ENCODE results near the gene SIT1. TPM values are rescaled to one million over a fixed set of nuclear protein-coding genes. Genes with fewer than 3 reads are reported as not detected.

SIT1 gene
- polyA plus RNA-seq, 2 of the 4 experiments (the other 2 are of a cell fraction) = not detected

DNA sequence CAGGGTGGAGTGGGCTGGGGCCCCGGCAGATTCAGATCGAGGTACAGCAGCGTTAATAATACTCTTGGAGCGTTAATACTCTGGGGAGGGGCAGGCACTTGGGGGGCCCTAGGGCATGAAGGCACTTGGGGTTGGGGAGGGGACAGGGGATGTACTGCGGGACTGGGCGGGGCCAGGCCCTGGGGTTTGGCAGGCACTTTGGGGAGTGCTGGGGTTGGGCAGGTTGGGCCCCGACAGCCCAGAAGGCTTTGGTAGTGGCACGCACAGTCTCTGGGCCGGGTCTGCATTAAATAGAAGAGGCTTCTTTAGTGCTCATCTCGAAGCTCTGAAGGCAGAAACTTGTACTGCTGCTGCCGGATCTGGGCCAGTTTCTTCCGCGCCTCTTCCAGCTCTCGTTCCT lies 46.8 kb upstream of the SIT1 start (continued):
- no peak for TF ChIP-seq REST (IDR thresholded peaks at IDR 0.05)
- TF ChIP-seq NFE2L2 (conservative IDR thresholded peaks at IDR 0.05; ENCODE audit: low read length) = no peak
- no peak for TF ChIP-seq MAZ (IDR thresholded peaks at IDR 0.05; ENCODE audit: borderline replicate concordance, low read depth, low read length)
- TF ChIP-seq, protein P1, sequence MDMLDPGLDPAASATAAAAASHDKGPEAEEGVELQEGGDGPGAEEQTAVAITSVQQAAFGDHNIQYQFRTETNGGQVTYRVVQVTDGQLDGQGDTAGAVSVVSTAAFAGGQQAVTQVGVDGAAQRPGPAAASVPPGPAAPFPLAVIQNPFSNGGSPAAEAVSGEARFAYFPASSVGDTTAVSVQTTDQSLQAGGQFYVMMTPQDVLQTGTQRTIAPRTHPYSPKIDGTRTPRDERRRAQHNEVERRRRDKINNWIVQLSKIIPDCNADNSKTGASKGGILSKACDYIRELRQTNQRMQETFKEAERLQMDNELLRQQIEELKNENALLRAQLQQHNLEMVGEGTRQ (IDR thresholded peaks at IDR 0.05) = no peak
- TF ChIP-seq HDAC2 (IDR thresholded peaks at IDR 0.05) = no peak
- TF ChIP-seq RNF2 (IDR thresholded peaks at IDR 0.05; ENCODE audit: borderline replicate concordance, low read depth) = no peak

DNA sequence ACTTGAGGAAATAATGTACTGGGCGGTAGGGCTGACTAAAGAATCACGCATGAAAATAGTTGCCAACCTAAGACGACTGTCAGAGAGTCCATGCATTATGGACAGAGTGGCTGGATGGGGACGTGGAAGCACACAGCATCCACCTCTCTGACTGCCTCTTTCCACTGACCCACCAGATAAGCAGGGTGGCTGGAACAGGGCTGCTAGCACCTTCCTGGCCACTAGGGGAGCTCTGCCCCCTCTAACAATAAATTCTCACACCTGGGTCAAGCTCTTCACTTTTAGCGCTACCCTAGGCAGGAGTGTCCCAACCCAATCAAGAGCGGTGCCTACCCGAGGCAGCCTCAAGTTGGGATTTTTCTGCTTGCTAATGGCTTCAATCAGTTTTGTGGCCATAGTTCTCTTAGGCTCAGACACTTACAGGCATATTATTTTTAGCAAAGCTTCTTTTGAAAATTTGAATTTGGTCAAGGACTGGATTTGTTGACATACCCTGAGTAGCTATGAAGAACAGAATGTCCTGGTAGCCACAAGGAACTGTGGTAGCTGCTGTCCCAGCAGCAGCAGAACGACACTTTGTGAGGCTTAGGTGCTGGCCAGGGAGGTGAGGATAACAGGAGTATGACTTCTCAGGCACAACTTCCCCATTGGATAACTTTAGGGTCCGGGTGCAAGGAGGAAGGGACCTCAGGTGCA lies 45.9 kb upstream of the SIT1 start:
- CTCF ChIA-PET = interaction anchor here (0.6 to 32.5 kb wide), 31 partner anchors 11 to 327 kb away, joined by 3 to 758 read pairs (median 4); partner anchors contain the start of genes ARHGEF39, CA9, CCDC107 and CREB3

More for the DNA sequence above, 45.9 kb upstream of the SIT1 start:
- Histone ChIP-seq H3K9me3 (no peaks in the 10 kb centered on the region), H3K4me3 (no peak overlapping the region), H3K4me1 (peaks cover 16% of the 10 kb centered on the region), H3K4me2 (0 out of 3 replicates have a peak overlapping the region, but pooled peaks have one; percentile 7), H3K27ac (peak overlapping the region; percentile 1 to 43; a peak in 1 of 6 replicates)
- DNase-seq (ENCODE audit: low read depth in 1 of 2, low spot score in 1 of 2) (peak; percentile 66 to 80), ATAC-seq (peak; percentile 79 to 88), FAIRE-seq (no peak)
- 31% methylated on average over 9 of the region's 9 CpGs for WGBS (ENCODE audit: missing lambda C conversion rate)
- POLR2A ChIA-PET = interaction anchor here (0.6 to 1.5 kb wide), 10 partner anchors 8 to 118 kb away, joined by 3 to 11 read pairs (median 4); partner anchors contain the start of genes CCDC107, CREB3, HINT2 and RMRP
- no peak for TF ChIP-seq ZSCAN20 (CRISPR knock-in tag; IDR thresholded peaks at IDR 0.05)
- no peak for TF ChIP-seq HOXB5 (CRISPR knock-in tag; IDR thresholded peaks at IDR 0.05)
- TF ChIP-seq HOXA7 (CRISPR knock-in tag; IDR thresholded peaks at IDR 0.05) = no peak
- TF ChIP-seq CTCF (IDR thresholded peaks at IDR 0.05) = peak; percentile 74
- no peak for TF ChIP-seq RNF2 (IDR thresholded peaks at IDR 0.05; ENCODE audit: borderline replicate concordance, low read depth)
- TF ChIP-seq ZFP36 (IDR thresholded peaks at IDR 0.05; ENCODE audit: borderline replicate concordance, partially characterized antibody) = no peak
- TF ChIP-seq BCL3 (IDR thresholded peaks at IDR 0.05) = no peak
- TF ChIP-seq CEBPB (IDR thresholded peaks at IDR 0.05) = no peak
- no peak for TF ChIP-seq ZC3H11A (IDR thresholded peaks at IDR 0.05)
- TF ChIP-seq TP53 (CRISPR knock-in tag; IDR thresholded peaks at IDR 0.05) = no peak
- TF ChIP-seq CBX8 (IDR thresholded peaks at IDR 0.05) = no peak
- TF ChIP-seq FOXS1 (CRISPR knock-in tag; IDR thresholded peaks at IDR 0.05) = no peak
- TF ChIP-seq RCOR1 (IDR thresholded peaks at IDR 0.05; ENCODE audit: low read depth, low read length) = no peak
- peak; percentile 41 to 60 for TF ChIP-seq RAD21 (conservative IDR thresholded peaks at IDR 0.05 in 1 of 2, IDR thresholded peaks at IDR 0.05 in 1 of 2)
- TF ChIP-seq, protein P2, sequence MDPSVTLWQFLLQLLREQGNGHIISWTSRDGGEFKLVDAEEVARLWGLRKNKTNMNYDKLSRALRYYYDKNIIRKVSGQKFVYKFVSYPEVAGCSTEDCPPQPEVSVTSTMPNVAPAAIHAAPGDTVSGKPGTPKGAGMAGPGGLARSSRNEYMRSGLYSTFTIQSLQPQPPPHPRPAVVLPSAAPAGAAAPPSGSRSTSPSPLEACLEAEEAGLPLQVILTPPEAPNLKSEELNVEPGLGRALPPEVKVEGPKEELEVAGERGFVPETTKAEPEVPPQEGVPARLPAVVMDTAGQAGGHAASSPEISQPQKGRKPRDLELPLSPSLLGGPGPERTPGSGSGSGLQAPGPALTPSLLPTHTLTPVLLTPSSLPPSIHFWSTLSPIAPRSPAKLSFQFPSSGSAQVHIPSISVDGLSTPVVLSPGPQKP (IDR thresholded peaks at IDR 0.05; ENCODE audit: low read depth, low read length) = no peak
- no peak for TF ChIP-seq GATA3 (IDR thresholded peaks at IDR 0.05; ENCODE audit: borderline replicate concordance)
- TF ChIP-seq RFX5 (IDR thresholded peaks at IDR 0.05) = no peak
- TF ChIP-seq MAX (IDR thresholded peaks at IDR 0.05) = peak; percentile 21; the same call in 1 of the 2 replicates
- TF ChIP-seq HMGXB4 (CRISPR knock-in tag; IDR thresholded peaks at IDR 0.05; ENCODE audit: borderline replicate concordance) = no peak
- no peak for TF ChIP-seq EHMT2 (IDR thresholded peaks at IDR 0.05; ENCODE audit: low read depth)
- TF ChIP-seq NR3C1 (IDR thresholded peaks at IDR 0.05) = no peak
- peak; percentile 30; the same call in 1 of the 3 replicates for TF ChIP-seq SMC3 (IDR thresholded peaks at IDR 0.05)
